Stimulated activated CD8-positive, alpha-beta memory T cell treated with anti-CD3 and anti-CD28 coated beads, Interleukin-2, amount 100 ng/mL, for 1 hour (primary cell): ENCODE measurements around the gene ATG7.
"Not testable (repeated sequence)": the region's sequence is repeated elsewhere in the genome, so short reads cannot be mapped to it uniquely, and the experiment has no call there.

ENCODE experiments used
- DNase-seq, 2 donors: peaks; one replicate each; pipeline ENCODE4 v3.0.0-alpha.2; 2020; ENCODE audit warnings: low read depth in 2 of 2

ATG7 gene

GRCh38 chr3:11565932-11566331 is 293.7 kb downstream of the ATG7 start:
- DNase-seq: no peak

- DNase-seq: no peak
Observed at GRCh38 chr3:11566478-11566877, 294.3 kb downstream of the ATG7 start.

GRCh38 chr3:11566916-11567315 is 294.7 kb downstream of the ATG7 start:
- DNase-seq: no peak

- no peak for DNase-seq
Observed at GRCh38 chr3:11567516-11568467, 295.6 kb downstream of the ATG7 start.

- no peak for DNase-seq
Observed at GRCh38 chr3:11568503-11569155, 296.4 kb downstream of the ATG7 start.

- DNase-seq: no peak
Observed at GRCh38 chr3:11569156-11569741, 297.1 kb downstream of the ATG7 start.

- DNase-seq: no peak
Observed at GRCh38 chr3:11570251-11570650, 298.1 kb downstream of the ATG7 start.

GRCh38 chr3:11570789-11571495 is 298.7 kb downstream of the ATG7 start:
- DNase-seq: no peak

GRCh38 chr3:11572660-11573059 is 300.5 kb downstream of the ATG7 start:
- not testable (repeated sequence) for DNase-seq

GRCh38 chr3:11574981-11575669 is 302.9 kb downstream of the ATG7 start:
- no peak for DNase-seq

GRCh38 chr3:11575677-11576076 is 303.5 kb downstream of the ATG7 start:
- no peak for DNase-seq

GRCh38 chr3:11576453-11576852 is 304.3 kb downstream of the ATG7 start:
- DNase-seq: no peak

- no peak for DNase-seq
Observed at GRCh38 chr3:11578169-11578568, 306.0 kb downstream of the ATG7 start.

GRCh38 chr3:11580645-11581044 is 308.4 kb downstream of the ATG7 start:
- no peak for DNase-seq

GRCh38 chr3:11581237-11582190 is 309.3 kb downstream of the ATG7 start:
- no peak for DNase-seq

- DNase-seq: no peak
Observed at GRCh38 chr3:11582191-11582968, 310.2 kb downstream of the ATG7 start.

GRCh38 chr3:11583235-11583634 is 311.0 kb downstream of the ATG7 start:
- DNase-seq: no peak

GRCh38 chr3:11583638-11584046 is 311.4 kb downstream of the ATG7 start:
- no peak for DNase-seq

GRCh38 chr3:11584570-11584969 is 312.4 kb downstream of the ATG7 start:
- DNase-seq: no peak
